C4-2B (cell line): ENCODE results near the gene FLT1.

Experiments used
- H3K27ac ChIP-seq: fragments of 450-650 bp; 2 replicates; pipeline ENCODE4 v1.5.1; 2017
- CTCF ChIP-seq: fragments of 450-650 bp; conservative IDR thresholded peaks from 2 replicates; pipeline ENCODE4 v1.5.1; 2017; ENCODE audit warnings: mild to moderate bottlenecking
- ZFX ChIP-seq: fragments of 450-650 bp; IDR thresholded peaks from 2 replicates; pipeline ENCODE4 v1.6.1; 2017

FLT1 gene

GRCh38 chr13:28396053-28396452 is 98.9 kb downstream of the FLT1 start:
- no peak for TF ChIP-seq CTCF
- no peak for TF ChIP-seq ZFX
- no peak overlapping the region for H3K27ac ChIP-seq

- H3K27ac ChIP-seq: no peak overlapping the region; the same call in 1 of the 2 replicates
- TF ChIP-seq CTCF: no peak
- no peak for TF ChIP-seq ZFX
Observed at GRCh38 chr13:28394422-28394821, 100.5 kb downstream of the FLT1 start.

- H3K27ac ChIP-seq: no peak overlapping the region
- no peak for TF ChIP-seq ZFX
- no peak for TF ChIP-seq CTCF
Observed at GRCh38 chr13:28392896-28393505, 101.9 kb downstream of the FLT1 start.

GRCh38 chr13:28392428-28392827 is 102.5 kb downstream of the FLT1 start:
- no peak for TF ChIP-seq CTCF
- TF ChIP-seq ZFX: no peak
- H3K27ac ChIP-seq: no peak overlapping the region

- TF ChIP-seq ZFX: no peak
- no peak for TF ChIP-seq CTCF
- no peak overlapping the region for H3K27ac ChIP-seq
Observed at GRCh38 chr13:28387740-28388501, 107.0 kb downstream of the FLT1 start.

- no peak for TF ChIP-seq ZFX
- TF ChIP-seq CTCF: no peak
- H3K27ac ChIP-seq: no peak overlapping the region
Observed at GRCh38 chr13:28385362-28385761, 109.6 kb downstream of the FLT1 start.

GRCh38 chr13:28384789-28385188 is 110.1 kb downstream of the FLT1 start:
- no peak overlapping the region for H3K27ac ChIP-seq
- TF ChIP-seq ZFX (no peak), CTCF (no peak)
